Esophagus squamous epithelium (tissue), 5 donors: Measurements from ENCODE around the gene NKAIN4. TPM values are rescaled to one million over a fixed set of nuclear protein-coding genes. Genes with fewer than 3 reads are reported as not detected.

Experiments used
- DNase-seq: peaks from one replicate; lab custom pipeline; 2025; lab: John Stamatoyannopoulos, UW
- H3K27ac ChIP-seq, 4 donors: fragments of 200-600 bp; sonication (generic); one replicate each; pipeline ENCODE4 v1.5.1; 2016 to 2019; ENCODE audit warnings: mild to moderate bottlenecking in 1 of 4
- H3K27me3 ChIP-seq, 4 donors: fragments of 200-600 bp; sonication (generic); 1 replicate in 3 of 4; 2 replicates in 1 of 4; pipeline versions ENCODE4 v1.5.1 to v1.6.0; 2017 to 2021; ENCODE audit warnings: antibody characterized with exemption in 1 of 4
- H3K36me3 ChIP-seq, 3 donors: fragments of 200-600 bp; sonication (generic); one replicate each; pipeline ENCODE4 v1.5.1; 2016 to 2019
- H3K4me1 ChIP-seq, 3 donors: fragments of 200-600 bp; sonication (generic); one replicate each; pipeline ENCODE4 v1.5.1; 2017 to 2019
- H3K4me3 ChIP-seq, 4 donors: fragments of 200-600 bp; sonication (generic); 1 replicate in 3 of 4; 2 replicates in 1 of 4; pipeline ENCODE4 v1.5.1; 2016 to 2019; ENCODE audit warnings: mild to moderate bottlenecking in 2 of 4, moderate library complexity in 1 of 4
- H3K9me3 ChIP-seq, 3 donors: fragments of 200-600 bp; sonication (generic); one replicate each; pipeline ENCODE4 v1.5.1; 2016 to 2019
- POLR2A ChIP-seq, 4 donors: fragments of 450-650 bp; IDR thresholded peaks; one replicate each; pipeline ENCODE4 v1.6.1; 2017; ENCODE audit warnings: antibody characterized with exemption in 4 of 4, mild to moderate bottlenecking in 4 of 4, moderate library complexity in 3 of 4
- WGBS, 2 donors: methylation state at CpG; one replicate each; pipeline ENCODE4 v1.1.5; 2018; 5-methylcytosine and 5-hydroxymethylcytosine counted together
- intact Hi-C: fragments of 100-400 bp; cut with DNase I; formaldehyde crosslinking; loops from one replicate; pipeline ENCODE4 v1.15.0; 2022
- total RNA-seq, 4 donors: library from RNA; depleted of rRNA; stranded (reverse); fragments of >200 nt; gene quantifications; one replicate each; pipeline ENCODE4 v1.1.0, GENCODE V29; 2016
- TF ChIP-seq, protein P1 (sequence below), 6 experiments: fragments of 450-650 bp in 4 of 6; fragments of 200-600 bp in 2 of 6; sonication (generic) in 2 of 6; IDR thresholded peaks; one replicate each; pipeline ENCODE4 v1.5.1; 2016 to 2019; ENCODE audit warnings: antibody characterized with exemption in 6 of 6, mild to moderate bottlenecking in 4 of 6, moderate library complexity in 4 of 6
- donor health status: DM: yes; HTN: yes; CAD: no.

NKAIN4 gene
- total RNA-seq, 4 donors from 2014 or later, result not detected

DNA sequence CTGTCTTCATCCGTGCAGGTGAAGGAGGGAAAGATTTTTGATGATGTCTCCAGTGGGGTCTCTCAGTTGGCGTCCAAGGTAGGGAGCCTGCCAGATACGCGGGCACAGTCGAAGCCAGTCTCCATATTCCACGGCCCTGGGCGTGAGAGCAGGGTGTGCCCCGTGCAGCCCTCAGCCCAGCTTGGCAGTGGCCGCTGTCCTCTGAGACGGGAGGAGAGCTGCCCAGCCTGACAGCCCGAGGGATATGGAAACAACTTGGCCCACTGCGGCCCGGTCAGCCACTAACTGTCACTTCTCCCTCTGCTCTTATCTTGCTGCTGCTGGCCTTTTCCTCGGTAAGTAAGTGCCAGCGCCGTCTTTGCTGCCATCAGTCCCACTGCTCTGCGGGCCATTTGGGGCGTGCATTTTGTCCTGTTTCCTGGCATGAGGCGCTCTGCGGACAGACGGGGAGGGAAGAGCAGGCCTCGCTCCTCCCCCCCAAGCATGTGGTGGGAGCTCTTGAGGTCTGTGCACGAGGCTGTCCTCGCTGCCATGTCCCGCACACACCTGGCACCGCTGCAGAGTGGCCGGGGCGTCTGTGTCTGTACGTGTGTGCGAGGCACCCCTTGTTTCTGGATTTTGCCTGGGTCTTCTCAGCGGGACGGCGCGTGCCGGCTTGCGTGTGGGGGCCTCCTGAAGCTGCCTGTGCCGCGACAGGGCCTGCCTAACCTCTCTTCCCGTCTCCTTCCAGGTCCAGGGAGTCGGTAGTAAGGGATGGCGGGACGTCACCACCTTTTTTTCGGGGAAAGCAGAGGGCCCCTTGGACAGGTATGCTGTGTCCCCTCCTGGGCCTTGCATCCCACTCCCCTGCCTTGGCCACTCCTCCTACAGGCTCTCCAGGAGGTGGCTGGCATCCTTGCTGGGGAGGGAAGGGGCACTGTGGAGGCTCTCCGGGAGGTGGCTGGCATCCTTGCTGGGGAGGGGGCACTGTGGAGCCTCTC lies 31.7 kb upstream of the NKAIN4 start:
- WGBS, 2 donors, result 86 to 90% methylated on average over 1 to 10 of the region's 44 CpGs
- Histone ChIP-seq H3K27me3 (no peaks in the 10 kb centered on the region), H3K27ac (no peak overlapping the region), H3K4me1 (peaks cover 0 to 3% (median 0%) of the 10 kb centered on the region in 3 donors), H3K9me3 (no peaks in the 10 kb centered on the region), H3K4me3 (no peak overlapping the region), H3K36me3 (peaks cover 31 to 85% (median 37%) of the 10 kb centered on the region in 3 donors)
- intact Hi-C loops, result no loop called here
- DNase-seq, result no peak
- no peak for TF ChIP-seq POLR2A (IDR thresholded peaks at IDR 0.05)
- TF ChIP-seq, protein P1, sequence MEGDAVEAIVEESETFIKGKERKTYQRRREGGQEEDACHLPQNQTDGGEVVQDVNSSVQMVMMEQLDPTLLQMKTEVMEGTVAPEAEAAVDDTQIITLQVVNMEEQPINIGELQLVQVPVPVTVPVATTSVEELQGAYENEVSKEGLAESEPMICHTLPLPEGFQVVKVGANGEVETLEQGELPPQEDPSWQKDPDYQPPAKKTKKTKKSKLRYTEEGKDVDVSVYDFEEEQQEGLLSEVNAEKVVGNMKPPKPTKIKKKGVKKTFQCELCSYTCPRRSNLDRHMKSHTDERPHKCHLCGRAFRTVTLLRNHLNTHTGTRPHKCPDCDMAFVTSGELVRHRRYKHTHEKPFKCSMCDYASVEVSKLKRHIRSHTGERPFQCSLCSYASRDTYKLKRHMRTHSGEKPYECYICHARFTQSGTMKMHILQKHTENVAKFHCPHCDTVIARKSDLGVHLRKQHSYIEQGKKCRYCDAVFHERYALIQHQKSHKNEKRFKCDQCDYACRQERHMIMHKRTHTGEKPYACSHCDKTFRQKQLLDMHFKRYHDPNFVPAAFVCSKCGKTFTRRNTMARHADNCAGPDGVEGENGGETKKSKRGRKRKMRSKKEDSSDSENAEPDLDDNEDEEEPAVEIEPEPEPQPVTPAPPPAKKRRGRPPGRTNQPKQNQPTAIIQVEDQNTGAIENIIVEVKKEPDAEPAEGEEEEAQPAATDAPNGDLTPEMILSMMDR (IDR thresholded peaks at IDR 0.05), result no peak

DNA sequence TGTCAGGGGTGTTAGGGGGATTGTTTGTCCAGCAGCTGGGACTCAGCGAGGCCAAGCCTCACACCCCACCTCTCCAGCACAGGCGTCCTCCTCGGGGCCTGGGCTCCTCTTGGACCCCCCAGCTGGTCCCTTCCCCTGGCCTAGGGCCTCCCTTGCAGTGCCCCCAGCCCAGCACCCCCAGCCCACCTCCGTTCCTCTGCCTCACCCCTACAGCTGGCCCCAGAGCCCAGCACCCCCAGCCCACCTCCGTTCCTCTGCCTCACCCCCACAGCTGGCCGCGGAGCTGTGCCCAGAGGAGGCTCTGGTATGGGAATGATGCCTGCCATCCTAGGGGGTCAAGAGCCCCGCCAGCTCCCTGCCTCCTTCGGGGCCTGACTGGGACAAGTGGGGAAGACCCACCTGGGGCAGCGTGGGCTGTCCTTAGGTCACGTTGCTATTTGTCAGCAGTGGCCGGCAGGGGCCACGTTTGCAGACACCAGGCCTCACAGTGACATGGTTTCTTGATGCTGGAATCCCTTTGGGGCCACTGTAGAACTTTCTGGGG lies 30.8 kb upstream of the NKAIN4 start:
- H3K27ac ChIP-seq, result peak overlapping the region in 2 of 4 donors; percentile 25 to 39

DNA sequence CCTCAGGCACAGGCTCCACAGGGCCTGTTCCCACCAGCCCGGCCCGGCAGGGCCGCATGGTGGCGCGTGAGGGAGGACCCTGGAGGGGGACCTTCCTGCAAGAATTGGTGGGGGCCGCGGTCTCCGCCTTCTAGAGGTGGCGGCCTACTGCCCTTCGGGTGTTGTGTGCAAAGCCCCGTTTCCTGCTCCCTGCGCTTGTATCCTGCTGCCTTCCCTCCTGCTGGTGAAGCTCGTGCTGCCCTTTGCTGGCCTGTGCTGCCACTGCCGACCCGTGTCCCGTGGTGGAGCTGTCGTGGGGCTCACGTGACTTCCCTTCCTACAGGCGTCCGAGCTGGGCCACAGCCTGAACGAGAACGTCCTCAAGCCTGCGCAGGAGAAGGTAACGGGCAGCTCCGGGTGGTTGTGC lies 30.3 kb upstream of the NKAIN4 start:
- TF ChIP-seq, protein P1 (IDR thresholded peaks at IDR 0.05), result no peak
- no peak for TF ChIP-seq POLR2A (IDR thresholded peaks at IDR 0.05)
- H3K36me3 ChIP-seq, result peaks cover 33 to 98% (median 46%) of the 10 kb centered on the region in 3 donors
- H3K9me3 ChIP-seq, result no peaks in the 10 kb centered on the region
- intact Hi-C loops, result no loop called here
- H3K4me3 ChIP-seq, result peak overlapping the region in 1 of 4 donors; percentile 23
- no peaks in the 10 kb centered on the region for H3K4me1 ChIP-seq
- H3K27ac ChIP-seq, result peak overlapping the region in 2 of 4 donors; percentile 7 to 39
- no peak for DNase-seq
- WGBS, 2 donors, result 66 to 93% methylated on average over 3 to 12 of the region's 25 CpGs
- no peaks in the 10 kb centered on the region for H3K27me3 ChIP-seq

More for the DNA sequence above, 30.8 kb upstream of the NKAIN4 start:
- Histone ChIP-seq H3K9me3 (no peaks in the 10 kb centered on the region), H3K36me3 (peaks cover 33 to 93% (median 45%) of the 10 kb centered on the region in 3 donors), H3K27me3 (no peaks in the 10 kb centered on the region), H3K4me3 (no peak overlapping the region), H3K4me1 (no peaks in the 10 kb centered on the region)
- TF ChIP-seq, protein P1 (IDR thresholded peaks at IDR 0.05), result no peak
- TF ChIP-seq POLR2A (IDR thresholded peaks at IDR 0.05), result no peak
- intact Hi-C loops, result no loop called here
- 79 to 80% methylated on average over 3 to 7 of the region's 13 CpGs for WGBS, 2 donors
- DNase-seq, result no peak

DNA sequence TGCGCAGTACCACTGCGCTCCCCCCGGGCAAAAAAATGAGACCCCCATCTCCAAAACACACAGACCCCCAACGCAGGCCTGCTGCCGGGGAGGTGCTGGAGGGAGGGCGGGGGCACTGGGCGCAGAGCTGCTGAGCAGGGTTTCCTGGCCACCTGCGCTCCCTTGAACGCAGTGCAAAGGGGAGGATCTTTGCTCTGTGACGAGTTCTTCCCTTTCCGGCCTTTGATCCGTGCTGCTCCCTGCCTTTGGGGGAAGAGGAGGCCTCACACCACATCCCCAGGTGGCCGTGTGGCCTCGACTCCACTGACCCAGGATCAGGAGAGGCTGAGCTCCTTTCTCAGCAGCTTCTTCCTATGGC lies 29.8 kb upstream of the NKAIN4 start:
- Histone ChIP-seq H3K4me1 (no peaks in the 10 kb centered on the region), H3K9me3 (no peaks in the 10 kb centered on the region), H3K36me3 (peaks cover 33 to 100% (median 50%) of the 10 kb centered on the region in 3 donors), H3K27me3 (no peaks in the 10 kb centered on the region), H3K27ac (peak overlapping the region in 2 of 4 donors; percentile 7 to 39), H3K4me3 (peak overlapping the region in 1 of 4 donors; percentile 23)
- TF ChIP-seq, protein P1 (IDR thresholded peaks at IDR 0.05), result no peak
- TF ChIP-seq POLR2A (IDR thresholded peaks at IDR 0.05), result no peak
- WGBS, 2 donors, result 61 to 76% methylated on average over 4 to 9 of the region's 14 CpGs
- intact Hi-C loops, result no loop called here
- no peak for DNase-seq
